Urothelium cell line (cell line): ENCODE measurements around the gene UNC5A.
A peak's percentile ranks its signal among the peaks of the same experiment; 100 is the strongest.

Experiments used
- DNase-seq: peaks from one replicate; pipeline ENCODE4 v3.0.0; 2011; ENCODE audit warnings: low spot score, mixed read lengths
- FAIRE-seq: peaks from 2 replicates; lab custom pipeline; 2011; peaks lifted over from hg19 to GRCh38; lab: Jason Lieb, UNC

UNC5A gene

DNA sequence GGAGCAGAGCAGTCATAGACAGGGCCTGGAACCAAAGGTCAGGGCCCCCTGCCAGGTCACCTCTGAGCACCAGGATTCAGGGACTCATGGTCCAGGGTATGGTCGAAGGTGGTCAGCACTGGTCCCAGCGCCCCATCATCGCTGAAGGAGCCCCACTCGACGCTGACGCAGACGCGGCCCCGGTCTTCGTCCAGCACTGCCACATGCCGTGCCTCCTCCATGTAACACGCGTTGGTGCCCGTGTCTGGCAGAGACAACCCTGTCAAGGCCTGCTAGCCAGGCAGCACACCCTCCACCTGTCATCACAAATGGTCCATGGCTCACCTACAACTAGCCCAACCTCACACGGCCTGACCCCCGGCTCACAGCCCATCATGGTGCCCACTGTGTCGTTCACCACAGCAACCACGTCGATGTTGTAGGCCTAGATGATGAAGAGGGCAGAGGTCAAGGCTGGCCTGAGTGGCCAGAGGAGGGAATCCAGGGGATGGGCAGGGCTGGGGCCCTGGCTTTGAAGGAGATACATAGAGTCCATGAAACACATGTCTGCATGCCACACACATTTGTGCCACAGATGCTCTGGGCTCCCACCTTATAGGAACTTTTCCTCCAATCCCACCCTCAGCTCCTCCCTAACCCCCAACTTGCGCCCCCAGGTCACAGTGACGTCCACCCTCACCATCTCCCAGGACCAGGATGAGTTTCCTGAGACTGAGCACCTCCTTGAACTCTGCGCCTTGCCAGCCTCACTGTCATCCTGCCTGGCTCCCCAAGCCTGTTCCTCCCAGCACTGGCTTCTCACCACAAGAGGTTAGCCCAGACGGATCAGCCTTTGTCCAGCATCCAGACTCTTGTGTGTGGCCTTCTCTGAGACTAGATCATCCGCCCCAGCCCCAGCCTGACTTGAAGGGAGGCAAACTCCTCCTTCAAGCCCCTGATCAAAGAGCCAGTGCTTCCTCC lies 79.2 kb downstream of the UNC5A start:
- peak; percentile 55 for FAIRE-seq

DNA sequence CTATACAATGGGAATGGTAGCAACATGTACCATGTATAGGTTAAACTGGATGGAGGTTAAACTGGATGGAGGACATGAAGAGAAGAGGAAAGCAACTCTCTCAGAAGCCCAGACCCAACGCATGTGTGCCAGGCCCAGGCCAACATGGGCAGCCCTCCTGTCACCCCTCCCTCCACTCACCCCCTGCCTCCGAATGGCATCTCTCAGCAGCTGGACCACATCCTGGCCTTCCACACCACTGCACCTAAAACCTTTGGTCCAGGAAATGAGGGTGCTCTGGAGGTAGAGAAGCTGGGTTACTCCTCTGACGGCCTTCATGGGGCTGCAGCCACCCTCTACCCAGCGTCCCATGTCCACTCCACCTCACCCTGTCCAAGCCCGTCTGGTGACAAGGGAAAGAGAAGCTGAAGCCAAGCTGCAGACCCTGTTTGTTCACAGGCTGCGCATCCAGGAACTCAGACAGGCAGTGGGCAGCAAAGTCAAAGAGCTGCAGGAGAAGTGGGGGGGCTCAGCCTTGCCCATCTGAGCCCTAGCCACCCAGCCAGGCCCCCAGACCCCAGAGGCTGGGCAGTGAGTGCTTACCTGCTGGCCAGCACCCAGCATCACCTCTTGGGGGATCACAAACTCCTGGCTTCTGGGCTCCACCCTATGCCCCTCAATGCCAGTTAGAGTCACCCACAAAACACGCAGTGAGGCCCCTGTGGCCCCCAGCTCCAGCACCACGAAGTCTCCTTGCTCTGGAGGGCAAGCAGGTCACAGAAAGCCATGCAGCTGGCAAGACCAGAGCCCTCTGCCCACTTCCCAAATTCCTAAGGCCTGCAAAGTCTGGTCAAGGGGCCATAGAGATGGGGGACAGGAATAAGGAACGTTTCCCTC lies 80.3 kb downstream of the UNC5A start:
- FAIRE-seq = no peak
- DNase-seq = no peak

More for the DNA sequence above, 79.2 kb downstream of the UNC5A start:
- no peak for DNase-seq

DNA sequence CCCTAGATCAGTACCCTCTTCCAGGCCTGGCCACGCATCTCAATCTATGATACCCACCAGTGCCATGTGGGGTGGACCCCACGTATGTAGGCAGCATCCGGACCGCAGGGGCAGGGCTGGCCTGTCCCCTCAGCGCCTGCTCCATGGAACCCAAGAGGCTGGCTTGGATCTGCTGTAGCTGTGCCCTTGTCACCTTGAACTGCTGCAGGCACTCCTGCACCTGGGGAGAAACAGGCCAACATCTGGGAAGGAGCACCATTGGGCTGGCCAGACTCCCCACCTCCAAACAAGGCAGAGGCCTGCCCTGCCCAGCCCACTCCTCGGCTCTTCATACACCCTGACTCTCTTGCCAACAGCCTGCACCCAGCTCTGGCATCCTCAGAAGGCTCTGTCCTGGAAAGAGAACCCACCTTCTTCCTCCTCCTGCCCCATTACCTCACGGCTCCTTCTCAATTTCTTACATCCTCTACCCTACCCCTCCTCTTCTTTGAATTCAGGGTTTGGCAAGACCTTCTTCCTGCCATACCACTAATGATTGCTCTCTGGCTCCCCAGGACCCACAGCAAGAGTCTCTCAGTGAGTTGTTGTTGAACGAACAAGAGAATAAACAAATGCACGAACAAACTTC lies 81.1 kb downstream of the UNC5A start:
- FAIRE-seq (no peak), DNase-seq (no peak)

DNA sequence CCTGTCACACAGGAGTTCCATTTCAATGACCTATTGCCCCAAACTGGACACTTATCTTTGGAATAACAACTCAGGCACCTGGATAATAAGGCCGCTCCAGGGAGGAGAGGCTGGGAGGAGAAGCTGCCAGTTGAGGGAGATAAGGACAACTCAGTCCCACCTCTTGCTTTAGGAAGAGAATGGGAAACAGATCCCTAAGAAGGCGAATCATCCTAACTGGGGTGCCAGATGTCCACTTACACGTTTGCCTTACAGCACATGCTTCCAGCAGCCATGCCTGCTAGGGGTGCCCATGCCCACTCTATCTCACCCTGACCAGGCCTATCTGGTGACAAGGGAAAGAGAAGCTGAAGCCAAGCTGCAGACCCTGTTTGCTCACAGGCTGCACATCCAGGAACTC lies 82.3 kb downstream of the UNC5A start:
- FAIRE-seq = peak; percentile 67
- DNase-seq = no peak

DNA sequence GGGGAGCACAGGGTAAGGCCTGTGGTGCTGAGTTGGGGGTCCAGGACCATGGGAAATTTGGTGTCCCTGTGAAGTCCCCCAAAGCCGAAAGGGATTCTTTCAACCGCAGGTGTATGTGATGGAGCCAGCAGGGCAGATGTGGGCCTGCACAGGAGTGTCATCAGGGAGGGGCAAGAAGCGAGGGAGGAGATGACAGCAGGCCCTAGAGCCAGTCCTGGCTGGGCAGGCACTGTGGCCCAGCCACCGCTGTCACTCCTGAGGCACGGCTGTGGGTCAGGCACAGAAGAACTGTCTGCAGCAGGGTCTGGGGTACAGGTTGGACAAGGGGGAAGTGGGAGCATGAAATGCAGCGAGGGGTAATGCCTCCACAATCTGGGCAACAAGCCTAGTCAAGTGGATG lies 83.9 kb downstream of the UNC5A start:
- no peak for FAIRE-seq
- DNase-seq = no peak

DNA sequence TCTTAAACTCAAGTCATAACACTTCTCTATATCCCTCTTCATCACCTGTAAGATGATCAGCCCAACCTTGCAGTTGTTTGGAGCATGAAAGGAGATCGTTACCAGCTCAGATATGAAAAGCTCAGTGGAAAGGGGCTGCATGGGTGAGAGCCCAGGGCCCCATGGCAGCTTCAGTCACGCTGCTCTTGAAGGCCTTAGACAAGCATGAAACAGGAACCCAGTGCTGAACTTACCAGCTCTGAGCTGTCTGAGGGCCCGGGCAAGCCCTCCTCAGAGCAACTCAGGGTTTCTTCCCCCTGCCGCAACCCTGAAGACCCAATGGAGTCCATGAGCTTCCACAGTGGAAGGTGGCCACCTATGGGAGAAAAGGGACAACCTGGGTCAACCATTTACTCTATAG lies 85.5 kb downstream of the UNC5A start:
- FAIRE-seq (no peak), DNase-seq (no peak)

DNA sequence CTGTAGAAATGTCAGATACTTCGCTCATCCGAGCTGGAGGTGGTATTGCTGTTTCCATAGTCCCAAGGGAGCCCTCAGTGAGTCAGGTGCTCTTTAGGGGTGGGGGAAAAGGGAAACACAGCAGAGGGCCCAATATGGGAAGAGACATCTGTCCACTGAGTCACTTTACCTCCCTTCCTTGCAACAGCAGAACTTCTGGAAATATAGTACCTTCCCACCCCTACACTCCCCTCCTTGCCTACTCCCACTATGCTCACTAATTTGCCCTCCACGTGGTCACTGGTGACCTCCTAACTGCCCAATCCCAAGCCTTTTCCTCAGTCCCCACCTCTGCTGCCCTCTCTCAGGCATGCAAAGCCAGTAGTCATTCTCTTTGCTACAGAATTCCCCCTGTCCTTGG lies 86.9 kb downstream of the UNC5A start:
- DNase-seq = no peak
- no peak for FAIRE-seq

DNA sequence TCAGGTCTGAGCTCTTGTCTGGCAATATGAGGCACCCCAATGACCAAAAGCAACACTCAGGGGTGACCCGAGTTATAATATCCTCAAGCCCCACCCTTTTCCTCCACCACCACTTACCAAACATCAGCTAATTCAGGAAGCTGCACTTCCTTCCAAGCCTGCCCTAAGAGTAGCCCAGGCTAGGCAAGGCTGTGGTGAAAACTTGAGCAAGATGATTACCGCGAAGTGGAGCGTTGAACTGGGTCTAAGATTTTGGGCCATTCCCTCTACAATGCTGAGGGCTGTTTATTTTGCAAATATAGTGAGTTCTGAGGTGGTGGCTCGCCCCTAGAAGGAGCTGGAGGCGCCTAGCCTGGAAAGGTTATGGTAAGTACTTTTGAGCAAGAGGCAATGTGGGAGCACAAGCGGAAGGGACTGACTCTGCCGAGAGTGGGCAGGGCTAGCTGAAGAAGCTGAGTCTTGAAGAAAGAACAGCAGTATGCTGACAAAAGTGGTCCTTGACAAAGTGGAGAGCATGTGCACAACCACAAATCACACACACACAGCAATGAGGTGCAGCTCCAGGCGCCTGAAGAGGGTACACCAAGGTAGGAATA lies 89.0 kb downstream of the UNC5A start, which contains the start of gene HK3:
Gene HK3, minus strand, starts transcription at position 51 of the 596 bp plus-strand sequence. CDS start 3,187 bp downstream, outside the sequence.
- no peak for FAIRE-seq
- DNase-seq = no peak

DNA sequence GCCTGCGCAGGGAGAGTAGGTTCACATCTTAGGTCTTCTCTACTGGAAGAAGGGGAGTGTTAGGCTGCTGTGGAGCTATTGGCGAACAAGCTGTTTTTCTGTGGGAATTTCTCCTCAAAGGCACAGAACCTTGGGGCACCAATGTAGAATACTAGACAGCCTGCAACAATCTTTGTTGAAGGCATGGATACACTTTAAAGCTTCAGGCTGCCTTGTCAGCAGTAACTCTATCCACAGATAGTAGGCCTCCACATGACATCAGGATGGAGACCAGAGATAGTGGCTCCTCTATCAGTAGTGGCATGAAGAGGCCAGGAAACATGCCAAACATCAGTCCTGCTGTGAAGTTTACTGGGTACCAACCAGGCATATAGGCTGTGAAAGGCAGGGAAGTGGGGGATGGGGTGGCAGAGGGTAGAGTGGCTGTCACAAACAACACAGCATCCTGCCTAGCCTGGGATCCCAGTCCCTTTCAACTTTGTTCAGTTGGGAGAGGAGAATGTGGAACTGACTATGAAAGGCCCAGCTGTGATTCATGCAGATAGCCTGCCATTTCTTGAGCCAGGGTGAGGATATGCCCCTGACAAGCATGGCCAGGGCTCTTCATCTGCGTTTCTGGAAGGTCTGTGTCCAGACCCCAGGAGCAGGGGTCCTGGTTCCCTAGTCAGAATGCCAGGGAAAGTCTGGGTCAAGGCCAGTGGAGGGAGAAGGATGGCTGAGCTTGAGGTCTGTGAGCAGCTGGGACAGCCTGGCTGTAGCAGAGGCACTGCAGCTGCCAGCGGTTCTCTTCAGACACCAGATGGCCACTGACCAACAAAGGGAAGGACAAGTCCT lies 89.8 kb downstream of the UNC5A start:
- FAIRE-seq (no peak), DNase-seq (no peak)

DNA sequence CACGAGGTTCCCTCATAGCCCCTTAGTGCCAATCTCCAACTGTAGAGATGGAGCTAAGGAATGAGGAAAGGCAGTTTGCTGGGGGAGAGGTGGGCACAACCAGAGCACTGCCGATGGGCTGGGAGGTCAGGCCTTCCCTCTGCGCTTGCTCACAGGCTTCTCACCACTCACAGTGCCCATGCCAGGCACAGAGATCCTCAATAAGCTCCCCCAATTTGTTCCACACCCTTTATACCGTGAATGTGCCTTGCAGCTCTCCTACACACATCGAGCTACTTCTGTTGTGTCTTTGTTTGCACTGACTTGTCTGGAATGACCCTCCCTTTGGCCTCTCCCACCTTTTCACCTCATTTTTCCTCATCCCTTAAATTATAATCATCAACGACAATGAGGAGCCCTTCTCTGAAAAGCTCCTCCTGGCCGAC lies 90.4 kb downstream of the UNC5A start:
- DNase-seq (no peak), FAIRE-seq (no peak)

DNA sequence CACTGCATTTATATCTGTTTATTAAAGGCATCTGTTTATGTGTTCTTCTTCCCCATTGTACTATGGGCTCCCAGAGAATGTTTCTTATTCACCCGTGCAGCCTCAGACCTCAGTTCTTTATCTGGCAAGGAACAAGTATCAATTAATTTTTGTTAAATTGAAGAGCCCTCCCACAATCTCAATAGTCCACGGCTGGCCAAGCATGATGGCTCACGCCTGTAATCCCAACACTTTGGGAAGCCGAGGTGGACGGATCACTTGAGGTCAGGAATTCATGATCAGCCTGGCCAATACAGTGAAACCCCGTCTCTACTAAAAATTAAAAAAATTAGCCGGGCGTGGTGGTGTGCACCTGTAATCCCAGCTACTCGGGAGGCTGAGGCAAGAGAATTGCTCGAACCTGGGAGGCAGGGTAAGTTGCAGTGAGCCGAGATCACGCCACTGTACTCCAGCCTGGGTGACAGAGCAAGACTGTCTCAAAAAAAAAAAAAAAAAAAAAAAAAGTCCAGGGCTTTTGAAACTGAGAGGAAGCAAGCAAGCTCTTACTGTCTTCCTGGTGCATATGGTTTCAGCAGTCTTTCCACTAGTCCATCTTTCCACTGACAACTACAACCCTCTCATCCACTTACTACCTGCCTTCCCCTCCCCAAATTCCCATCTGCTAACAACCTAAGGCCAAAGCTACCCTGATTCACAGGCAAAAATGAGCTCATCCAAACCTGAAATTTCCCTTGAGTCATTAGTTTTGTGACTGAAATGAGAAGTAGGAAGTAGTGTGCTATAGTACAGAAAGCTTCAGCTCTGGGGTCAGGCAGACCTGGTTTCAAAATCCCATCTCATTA lies 91.1 kb downstream of the UNC5A start:
- DNase-seq (no peak), FAIRE-seq (no peak)

DNA sequence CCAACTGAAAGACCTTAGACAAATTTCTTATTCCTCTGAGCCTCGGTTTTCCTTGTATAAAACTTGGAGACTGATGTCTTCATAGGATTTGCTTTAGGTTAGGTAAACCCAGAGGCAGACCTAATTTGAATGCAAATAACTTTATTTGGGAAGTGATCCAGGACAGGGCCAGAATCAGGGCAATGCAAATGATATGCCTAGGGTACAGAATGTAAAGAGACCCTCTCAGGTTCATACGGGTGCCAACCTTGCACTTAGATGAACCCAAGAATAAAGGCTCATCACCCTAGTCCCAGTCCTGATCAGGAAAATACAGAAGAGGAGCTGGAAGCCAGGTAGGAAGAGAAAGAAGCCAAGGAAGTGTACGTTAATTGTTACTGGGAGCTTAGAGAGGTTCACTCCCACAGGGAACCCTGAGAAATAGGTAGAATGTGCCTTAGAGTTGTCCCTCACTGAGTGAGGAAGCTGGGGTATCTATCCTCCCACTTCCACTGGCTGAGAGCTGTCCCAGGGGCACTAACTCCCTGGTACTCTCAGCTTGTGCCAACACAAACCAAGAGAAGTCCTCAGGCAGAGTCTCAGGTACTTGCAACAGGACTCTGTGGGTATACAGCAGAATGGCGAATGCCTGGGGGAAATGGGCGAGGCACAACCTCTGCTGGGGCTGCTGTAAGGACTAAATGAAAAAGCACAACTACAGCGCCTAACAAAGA lies 91.9 kb downstream of the UNC5A start:
- FAIRE-seq (no peak), DNase-seq (no peak)

DNA sequence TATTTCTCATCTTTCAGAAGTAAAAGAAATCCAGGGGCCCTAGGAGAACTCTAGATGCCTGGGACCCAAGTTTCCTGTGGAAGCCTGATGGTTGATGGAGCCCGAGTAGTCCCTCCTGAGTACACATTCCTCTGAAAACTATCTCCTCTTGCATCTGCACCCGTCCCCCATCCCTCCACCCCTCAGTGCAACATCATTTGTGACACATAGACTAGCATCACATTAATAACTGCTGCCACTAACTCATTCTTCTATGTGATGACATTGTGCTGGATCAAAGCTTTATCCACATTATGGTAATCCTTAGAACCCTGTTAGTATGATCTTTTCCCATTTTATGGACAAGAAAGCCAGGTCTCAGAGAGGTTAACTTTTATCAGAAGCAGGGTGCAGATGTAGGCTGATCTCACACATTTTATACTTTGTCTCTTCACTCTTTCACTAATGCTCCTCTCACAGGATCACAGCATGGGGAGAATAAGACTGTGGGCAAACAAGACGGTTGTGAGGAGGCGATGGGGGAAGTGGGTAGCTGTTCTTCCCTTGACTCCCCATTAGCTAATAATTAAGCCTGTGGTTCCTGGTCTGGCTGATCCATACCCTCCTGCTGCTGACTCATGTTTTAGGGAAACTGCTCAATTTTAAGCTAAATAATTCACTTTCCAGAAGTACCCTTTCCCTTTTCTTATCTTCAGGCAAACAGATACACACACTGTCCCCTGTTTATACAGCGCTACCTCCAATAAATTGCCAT lies 92.7 kb downstream of the UNC5A start:
- DNase-seq (no peak), FAIRE-seq (no peak)

DNA sequence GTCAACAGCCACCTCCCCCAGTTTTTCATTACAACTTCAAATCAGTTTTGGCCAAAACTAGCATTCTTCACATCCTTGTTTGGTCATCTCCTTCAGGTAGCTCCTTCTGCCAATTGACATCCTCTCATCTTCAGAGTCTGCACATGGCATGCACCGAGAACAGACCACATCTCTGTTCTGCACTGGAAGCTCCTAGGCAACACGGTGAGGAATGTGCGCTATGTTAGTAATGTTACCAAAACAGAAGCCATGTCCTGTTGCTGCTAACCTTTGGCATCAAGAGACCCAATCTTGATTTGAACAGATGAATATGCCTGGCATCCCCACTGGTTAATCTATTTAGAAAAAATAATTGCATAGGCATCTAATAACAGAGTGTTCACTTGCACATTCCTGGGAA lies 93.9 kb downstream of the UNC5A start:
- DNase-seq = no peak
- FAIRE-seq = no peak

DNA sequence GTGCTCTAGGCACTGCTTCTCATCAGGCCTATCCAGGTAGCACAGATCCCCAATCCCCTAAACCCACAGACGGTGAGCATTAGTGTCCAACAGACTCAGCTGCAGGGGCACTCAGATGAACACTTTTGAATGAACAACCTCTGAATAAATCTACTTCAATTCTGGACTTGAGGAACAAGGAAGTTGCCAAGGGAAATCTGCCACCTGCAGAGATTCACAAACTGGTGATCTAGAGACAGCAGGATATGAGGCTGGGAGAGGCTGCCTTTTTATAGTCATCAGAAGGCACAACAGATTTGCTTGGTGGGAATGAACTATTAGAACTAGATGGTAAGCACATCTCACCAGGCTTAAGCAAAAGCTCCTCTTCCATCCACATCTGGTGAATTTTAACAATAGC lies 95.8 kb downstream of the UNC5A start:
- FAIRE-seq (no peak), DNase-seq (no peak)

DNA sequence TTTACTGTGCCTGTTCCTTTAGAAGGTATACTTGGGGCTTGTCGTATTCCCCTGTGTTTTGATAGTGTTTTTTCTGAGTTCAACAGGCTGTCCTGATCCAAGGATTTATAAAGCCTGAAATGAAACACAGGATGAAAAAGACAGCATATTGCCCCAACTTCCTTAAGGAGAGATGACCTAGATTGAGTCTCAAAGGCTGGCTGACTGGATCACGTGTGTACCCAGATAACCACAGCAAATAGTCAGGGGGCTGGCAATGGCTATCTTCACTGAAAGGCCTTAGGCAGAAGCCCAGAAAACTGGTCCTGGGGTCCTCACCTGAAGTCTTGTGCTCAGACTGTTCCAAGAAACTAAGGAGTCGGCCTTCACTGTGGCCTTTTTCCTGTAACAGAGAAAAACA lies 96.4 kb downstream of the UNC5A start:
- DNase-seq (no peak), FAIRE-seq (no peak)

DNA sequence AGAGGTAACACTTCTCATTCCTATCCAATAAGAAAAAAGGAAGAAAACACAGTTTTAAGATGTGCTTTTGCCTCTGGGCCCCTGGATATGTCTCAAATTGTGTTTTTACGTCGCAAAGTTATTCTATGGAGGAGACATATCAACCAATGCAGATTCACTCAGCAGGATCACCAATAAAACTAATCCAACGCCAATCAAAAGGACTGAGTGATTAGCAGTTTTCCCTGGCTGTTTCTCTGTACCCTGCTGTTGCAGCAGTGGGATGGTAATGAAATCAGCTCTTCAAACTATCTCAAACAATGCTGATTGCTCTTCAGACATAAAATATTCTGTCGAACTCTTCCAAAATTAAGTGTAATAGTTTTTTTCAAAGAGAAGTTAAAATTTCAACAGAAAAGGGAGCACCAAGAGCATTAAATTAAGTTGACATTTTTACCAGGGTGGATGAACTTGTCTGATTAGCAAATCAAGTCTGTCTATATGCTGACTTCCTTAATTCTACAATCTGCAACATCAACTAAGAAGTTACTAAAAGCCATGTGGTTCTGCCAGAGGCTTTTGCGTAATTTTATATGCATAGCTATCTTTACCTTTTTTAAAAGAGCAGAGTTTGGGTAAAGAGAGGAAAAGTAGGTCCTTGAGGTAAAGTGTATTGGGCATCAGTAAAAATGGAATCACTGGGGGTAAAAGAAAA lies 98.5 kb downstream of the UNC5A start:
- FAIRE-seq = no peak
- DNase-seq = no peak
